IPS-NIHi7 (cell line): ENCODE results near the gene MAP2K3.
"Not testable (repeated sequence)": the region's sequence is repeated elsewhere in the genome, so short reads cannot be mapped to it uniquely, and the experiment has no call there.

ENCODE experiments used
- DNase-seq: peaks from one replicate; pipeline ENCODE4 v3.0.0; 2012; ENCODE audit warnings: mixed read lengths; ENCODE audit errors: extremely low spot score

Gene MAP2K3

DNA sequence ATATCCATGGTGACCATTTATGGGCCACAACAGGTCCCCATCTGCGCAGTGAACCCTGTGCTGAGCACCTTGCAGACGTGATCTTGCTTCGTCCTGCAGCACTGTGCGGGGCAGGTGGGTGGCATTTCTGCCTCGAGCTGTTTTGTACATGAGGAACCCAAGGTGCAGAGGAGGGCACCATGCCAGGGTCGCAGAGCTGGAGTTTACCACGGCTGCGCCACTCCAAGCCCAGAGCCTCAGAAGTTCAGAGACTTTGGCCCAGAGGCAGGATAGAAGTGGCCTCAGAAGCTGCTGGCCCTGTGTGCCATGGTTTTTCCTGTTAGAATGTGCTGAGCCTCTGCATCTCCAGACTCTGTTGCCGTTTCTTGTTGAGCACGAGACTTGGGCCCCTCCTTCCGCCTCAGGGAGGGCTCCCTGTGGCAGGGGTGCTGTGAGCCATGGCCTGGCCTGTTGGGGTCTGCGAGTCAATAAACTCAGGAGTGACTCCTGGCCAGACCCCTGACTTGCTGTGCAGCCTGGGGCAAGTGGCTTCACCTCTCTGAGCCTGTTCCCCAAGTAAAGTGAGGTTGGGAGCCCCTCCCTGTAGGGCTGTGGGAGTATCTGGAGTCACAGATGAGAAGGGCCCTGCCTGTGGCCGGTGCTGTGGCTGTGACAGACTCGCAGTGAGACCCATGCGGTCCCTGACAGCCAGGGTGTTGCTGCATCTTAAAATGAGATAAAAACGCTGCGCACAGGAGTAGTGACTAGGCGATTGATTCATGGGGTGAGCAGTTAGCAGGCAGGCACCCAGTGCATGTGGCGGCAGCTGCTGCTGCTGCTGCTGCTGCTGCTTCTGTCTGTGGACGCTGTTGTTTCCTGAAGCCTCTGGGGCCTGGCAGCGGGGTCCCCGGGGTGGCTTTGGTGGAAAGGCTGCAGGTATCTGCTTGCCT is 11.8 kb downstream of the MAP2K3 start:
- DNase-seq = no peak

GRCh38 chr17:21297026-21297520 is 12.6 kb downstream of the MAP2K3 start:
- DNase-seq = no peak

GRCh38 chr17:21297597-21297996 is 13.1 kb downstream of the MAP2K3 start:
- DNase-seq = no peak

DNA sequence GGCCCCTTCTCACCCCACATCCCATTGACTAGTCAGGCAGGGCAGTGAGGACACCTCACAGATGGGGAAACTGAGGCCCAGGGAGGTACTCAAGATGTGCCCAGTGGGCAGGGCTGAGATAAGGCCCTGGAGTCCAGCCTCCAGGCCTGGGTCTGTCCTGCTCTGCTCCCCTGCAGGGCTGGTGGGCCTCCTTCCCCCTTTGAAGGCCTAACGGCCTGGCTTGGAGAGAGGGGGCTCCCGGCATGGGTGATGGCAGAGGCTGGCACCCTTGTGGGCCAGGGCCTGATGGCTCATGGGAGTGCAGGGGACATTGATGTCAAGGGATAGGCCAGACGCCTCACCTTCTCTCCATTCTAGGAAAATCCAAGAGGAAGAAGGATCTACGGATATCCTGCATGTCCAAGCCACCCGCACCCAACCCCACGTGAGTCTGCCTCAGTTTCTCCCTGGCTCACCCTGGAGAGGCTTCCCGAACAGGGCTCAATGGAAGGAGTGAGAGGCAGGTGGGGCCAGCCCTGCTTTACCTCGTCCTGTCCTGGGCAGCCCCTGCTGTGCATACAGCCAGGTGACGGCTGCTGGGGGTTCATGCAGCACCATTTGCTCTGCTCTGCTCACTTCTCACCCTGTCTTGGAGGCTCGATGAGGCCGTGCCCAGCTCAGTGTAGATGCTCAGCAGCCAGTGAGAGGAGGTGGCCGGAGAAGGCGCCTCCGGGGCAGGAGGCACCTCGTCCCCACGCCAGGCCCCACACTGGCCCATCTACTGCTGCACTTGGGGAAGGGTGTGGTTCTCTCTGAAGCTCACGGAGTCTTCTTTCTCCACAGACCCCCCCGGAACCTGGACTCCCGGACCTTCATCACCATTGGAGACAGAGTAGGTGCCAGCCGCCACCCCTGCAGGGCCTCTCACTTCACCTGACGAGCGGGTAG is 13.8 kb downstream of the MAP2K3 start:
- no peak for DNase-seq

GRCh38 chr17:21298983-21299519 is 14.5 kb downstream of the MAP2K3 start:
- DNase-seq = no peak

GRCh38 chr17:21299981-21300600 is 15.6 kb downstream of the MAP2K3 start:
- no peak for DNase-seq

DNA sequence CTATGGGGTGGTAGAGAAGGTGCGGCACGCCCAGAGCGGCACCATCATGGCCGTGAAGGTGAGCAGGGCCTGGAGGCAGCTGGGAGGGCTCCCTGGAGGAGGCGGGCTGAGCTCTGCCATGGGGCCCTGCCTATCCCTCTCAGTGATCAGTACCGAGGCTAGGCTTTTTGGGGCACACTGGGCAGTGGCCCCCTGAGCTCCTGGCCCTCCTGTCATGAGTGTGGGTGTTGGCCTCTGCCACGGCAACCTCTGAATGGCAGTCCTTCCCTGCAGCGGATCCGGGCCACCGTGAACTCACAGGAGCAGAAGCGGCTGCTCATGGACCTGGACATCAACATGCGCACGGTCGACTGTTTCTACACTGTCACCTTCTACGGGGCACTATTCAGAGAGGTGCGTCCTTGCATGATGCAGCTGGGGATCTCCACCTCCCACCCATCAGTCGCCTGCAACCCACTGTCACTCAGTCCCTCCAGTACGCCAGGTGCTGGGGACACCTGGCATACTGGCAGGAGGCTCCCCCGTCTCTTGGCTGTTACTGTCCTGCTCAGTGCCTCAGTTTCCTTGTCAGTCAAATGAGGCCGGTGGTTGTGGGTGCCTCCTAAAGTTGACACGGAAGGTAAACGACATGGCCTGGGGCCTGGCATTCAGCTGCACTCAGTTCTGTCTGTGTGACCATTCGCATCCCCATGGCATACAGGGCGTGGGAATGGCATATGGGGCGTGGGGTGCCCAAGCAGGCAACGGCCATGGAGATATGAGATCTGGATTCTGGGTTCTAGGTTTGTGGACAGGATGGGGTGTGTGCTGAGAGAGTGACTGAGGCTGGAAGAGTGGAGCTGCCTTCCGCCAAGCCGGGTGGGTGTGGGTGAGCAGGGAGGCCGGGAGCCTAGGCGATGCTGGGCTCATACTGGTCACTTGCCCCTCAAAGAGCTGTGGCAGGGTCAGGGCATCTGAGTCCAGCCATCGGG is 16.4 kb downstream of the MAP2K3 start:
- no peak for DNase-seq

DNA sequence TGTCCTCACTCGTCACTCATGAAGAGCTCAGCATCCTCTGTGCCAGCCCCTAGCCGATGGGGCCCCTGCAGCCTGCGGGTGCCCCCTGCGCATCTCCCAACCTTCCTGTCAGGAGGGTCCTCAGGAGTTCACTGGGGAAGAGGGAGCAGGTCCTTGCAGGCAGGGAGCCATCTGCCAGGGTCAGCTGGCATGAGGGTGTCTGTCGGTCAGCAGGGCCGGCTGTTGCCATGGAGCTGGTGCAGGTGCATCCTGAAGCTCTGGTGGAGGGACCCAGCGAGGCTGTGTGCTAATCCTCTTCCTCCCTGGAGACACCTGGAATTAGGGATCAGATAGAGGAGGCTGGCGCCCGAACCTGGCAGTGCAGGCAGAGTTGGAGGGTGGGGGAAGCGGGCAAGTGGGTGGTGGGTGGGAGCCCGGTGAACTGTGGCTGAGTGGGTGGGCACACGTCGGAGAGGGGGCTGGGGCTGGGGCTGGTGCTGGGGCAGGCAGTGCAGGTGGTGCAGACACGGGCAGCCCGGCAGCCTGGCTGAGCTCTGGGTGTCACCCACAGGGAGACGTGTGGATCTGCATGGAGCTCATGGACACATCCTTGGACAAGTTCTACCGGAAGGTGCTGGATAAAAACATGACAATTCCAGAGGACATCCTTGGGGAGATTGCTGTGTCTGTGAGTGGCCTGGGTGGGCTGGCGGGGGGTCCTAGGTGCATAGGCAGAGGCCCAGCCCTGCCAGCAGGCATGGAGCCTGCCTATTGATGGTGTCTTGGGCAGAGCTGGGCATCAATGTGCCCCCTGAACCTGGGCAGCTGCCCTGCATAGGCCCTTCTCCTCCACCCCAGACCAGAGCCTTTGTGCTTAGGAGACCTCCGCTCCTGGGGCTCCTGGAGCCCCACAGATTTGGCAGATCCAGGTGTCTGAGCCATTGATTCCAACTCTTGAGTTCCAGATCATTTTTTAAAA is 17.4 kb downstream of the MAP2K3 start:
- DNase-seq = no peak

- no peak for DNase-seq
These were observed 18.4 kb downstream of the MAP2K3 start for GRCh38 chr17:21302711-21303425.

- DNase-seq = no peak
These were observed 19.0 kb downstream of the MAP2K3 start for GRCh38 chr17:21303441-21304065.

- DNase-seq = no peak
These were observed 19.6 kb downstream of the MAP2K3 start for GRCh38 chr17:21304091-21304490.

- not testable (repeated sequence) for DNase-seq
These were observed 20.1 kb downstream of the MAP2K3 start for GRCh38 chr17:21304551-21305151.

- not testable (repeated sequence) for DNase-seq
These were observed 21.1 kb downstream of the MAP2K3 start for GRCh38 chr17:21305431-21306180.

DNA sequence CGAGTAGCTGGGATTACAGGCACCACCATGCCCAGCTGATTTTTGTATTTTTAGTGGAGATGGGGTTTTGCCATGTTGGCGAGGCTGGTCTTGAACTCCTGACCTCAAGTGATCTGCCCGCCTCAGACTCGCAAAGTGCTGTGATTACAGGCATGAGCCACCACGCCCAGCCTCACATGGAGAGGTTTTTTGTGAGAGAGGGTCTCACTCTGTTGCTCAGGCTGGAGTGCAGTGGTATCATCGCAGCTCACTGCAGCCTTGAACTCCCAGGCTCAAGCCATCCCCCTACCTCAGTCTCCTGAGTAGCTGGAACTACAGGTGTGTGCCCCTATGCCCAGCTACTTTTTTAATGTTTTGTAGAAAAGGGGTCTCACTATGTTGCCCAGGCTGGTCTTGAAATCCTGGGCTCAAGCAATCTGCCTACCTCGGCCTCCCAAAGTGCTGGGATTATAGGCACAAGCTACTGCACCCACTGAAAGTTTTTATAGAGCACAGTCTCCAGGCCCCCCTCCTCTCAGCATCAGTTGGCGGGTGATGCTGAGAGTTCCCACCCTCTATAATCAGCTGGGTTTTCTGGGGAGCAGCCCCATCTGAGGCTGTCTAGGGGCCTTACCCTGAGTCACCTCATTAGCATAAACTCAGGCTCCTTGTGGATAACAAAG is 22.2 kb downstream of the MAP2K3 start:
- not testable (repeated sequence) for DNase-seq

DNA sequence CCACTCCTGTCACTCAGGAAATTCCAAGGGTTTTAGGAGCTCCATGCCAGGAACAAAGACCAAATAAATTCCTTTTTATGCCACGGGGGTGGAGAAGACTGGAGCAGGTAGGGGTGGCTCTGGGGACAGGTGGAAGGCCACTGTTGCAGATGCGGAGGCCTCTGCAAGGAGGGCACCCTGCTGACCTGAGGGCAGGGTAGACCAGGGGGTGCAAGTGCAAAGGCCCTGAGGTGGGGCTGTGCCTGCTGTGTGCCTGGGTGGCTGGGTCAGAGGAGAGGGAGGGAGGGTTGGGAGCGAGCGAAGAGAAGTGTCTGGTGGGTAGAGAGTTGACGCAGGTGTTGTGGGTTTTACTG is 22.7 kb downstream of the MAP2K3 start:
- not testable (repeated sequence) for DNase-seq

- DNase-seq = not testable (repeated sequence)
These were observed 24.4 kb downstream of the MAP2K3 start for GRCh38 chr17:21308931-21309381.
